Measurements from ENCODE around the gene RAD51B.

DNA sequence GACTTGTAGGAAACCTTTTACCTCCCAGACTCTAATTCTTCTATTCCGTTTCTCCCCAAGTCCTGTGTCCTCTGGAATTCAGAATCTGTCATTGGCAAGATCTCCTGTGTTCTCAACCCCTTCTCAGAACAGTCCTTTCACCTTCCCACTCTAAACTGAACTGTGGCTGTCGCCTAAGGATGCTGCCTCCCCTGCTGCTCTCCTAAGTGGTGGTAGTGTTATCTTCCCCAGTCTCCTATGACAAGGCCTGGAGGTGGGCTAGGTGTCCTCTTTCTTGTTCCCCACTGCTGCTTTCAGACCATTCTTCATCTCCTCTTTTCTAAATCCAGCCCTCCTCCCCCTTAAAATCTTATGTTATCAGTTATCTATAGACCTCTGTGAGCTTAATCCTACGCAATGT, 397.4 kb downstream of the RAD51B start:
- TF ChIP-seq, protein P1, sequence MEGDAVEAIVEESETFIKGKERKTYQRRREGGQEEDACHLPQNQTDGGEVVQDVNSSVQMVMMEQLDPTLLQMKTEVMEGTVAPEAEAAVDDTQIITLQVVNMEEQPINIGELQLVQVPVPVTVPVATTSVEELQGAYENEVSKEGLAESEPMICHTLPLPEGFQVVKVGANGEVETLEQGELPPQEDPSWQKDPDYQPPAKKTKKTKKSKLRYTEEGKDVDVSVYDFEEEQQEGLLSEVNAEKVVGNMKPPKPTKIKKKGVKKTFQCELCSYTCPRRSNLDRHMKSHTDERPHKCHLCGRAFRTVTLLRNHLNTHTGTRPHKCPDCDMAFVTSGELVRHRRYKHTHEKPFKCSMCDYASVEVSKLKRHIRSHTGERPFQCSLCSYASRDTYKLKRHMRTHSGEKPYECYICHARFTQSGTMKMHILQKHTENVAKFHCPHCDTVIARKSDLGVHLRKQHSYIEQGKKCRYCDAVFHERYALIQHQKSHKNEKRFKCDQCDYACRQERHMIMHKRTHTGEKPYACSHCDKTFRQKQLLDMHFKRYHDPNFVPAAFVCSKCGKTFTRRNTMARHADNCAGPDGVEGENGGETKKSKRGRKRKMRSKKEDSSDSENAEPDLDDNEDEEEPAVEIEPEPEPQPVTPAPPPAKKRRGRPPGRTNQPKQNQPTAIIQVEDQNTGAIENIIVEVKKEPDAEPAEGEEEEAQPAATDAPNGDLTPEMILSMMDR (IDR thresholded peaks at IDR 0.05): no peak
- no peak for TF ChIP-seq POLR2A (IDR thresholded peaks at IDR 0.05)
- TF ChIP-seq POLR2AphosphoS5 (IDR thresholded peaks at IDR 0.05): no peak
